ENCODE data around the gene NHS. TPM values are rescaled to one million over a fixed set of nuclear protein-coding genes. Genes with fewer than 3 reads are reported as not detected.

The NHS gene
- total RNA-seq, 3 donors from 2014 or later = 8.5 to 11.2 (median 8.8) TPM

- DNase-seq (ENCODE audit: low spot score in 2 of 2) = no peak
- no peaks in the 10 kb centered on the region for H3K4me1 ChIP-seq
- H3K9me3 ChIP-seq = no peaks in the 10 kb centered on the region
- H3K27ac ChIP-seq = no peak overlapping the region
- intact Hi-C loops (cut with DNase I; ENCODE audit: low total_unique reads) = loop anchor here (5.0 kb wide), 1 partner anchor 765 kb away; no protein-coding TSS in a partner anchor
- TF ChIP-seq CTCF (IDR thresholded peaks at IDR 0.05) (no peak), POLR2AphosphoS5 (IDR thresholded peaks at IDR 0.05) (no peak), POLR2A (IDR thresholded peaks at IDR 0.05) (no peak)
- no peak overlapping the region for H3K4me3 ChIP-seq
- H3K27me3 ChIP-seq = peaks cover 0 to 20% of the 10 kb centered on the region in 2 donors
- no peaks in the 10 kb centered on the region for H3K36me3 ChIP-seq
Observed at GRCh38 chrX:17587366-17587765, 212.4 kb downstream of the NHS start.

GRCh38 chrX:17588303-17588702 is 213.3 kb downstream of the NHS start:
- TF ChIP-seq POLR2AphosphoS5 (IDR thresholded peaks at IDR 0.05) (no peak), POLR2A (IDR thresholded peaks at IDR 0.05) (no peak), CTCF (IDR thresholded peaks at IDR 0.05) (no peak)
- Histone ChIP-seq H3K9me3 (no peaks in the 10 kb centered on the region), H3K4me1 (no peaks in the 10 kb centered on the region), H3K4me3 (no peak overlapping the region), H3K27ac (no peak overlapping the region), H3K27me3 (peaks cover 0 to 19% of the 10 kb centered on the region in 2 donors), H3K36me3 (no peaks in the 10 kb centered on the region)
- intact Hi-C loops (cut with DNase I; ENCODE audit: low total_unique reads) = loop anchor here (5.0 kb wide), 1 partner anchor 766 kb away; no protein-coding TSS in a partner anchor
- no peak for DNase-seq (ENCODE audit: low spot score in 2 of 2)

- TF ChIP-seq POLR2AphosphoS5 (IDR thresholded peaks at IDR 0.05) (peak in 1 of 3 donors; percentile 27), CTCF (IDR thresholded peaks at IDR 0.05) (peak; percentile 29 to 66 (median 61)), POLR2A (IDR thresholded peaks at IDR 0.05) (no peak)
- peak overlapping the region in 1 of 3 donors; percentile 20 for H3K4me3 ChIP-seq
- intact Hi-C loops (cut with DNase I; ENCODE audit: low total_unique reads) = no loop called here
- H3K9me3 ChIP-seq = no peaks in the 10 kb centered on the region
- peak in 1 of 2 donors; percentile 40 for DNase-seq (ENCODE audit: low spot score in 2 of 2)
- H3K27ac ChIP-seq = peak overlapping the region in 1 of 2 donors; percentile 35
- no peaks in the 10 kb centered on the region for H3K4me1 ChIP-seq
- peaks cover 0 to 17% of the 10 kb centered on the region in 2 donors for H3K27me3 ChIP-seq
- H3K36me3 ChIP-seq = no peaks in the 10 kb centered on the region
Observed at GRCh38 chrX:17590892-17591740, 216.1 kb downstream of the NHS start.

GRCh38 chrX:17591741-17592110 is 216.7 kb downstream of the NHS start:
- TF ChIP-seq CTCF (IDR thresholded peaks at IDR 0.05) (no peak), POLR2A (IDR thresholded peaks at IDR 0.05) (no peak), POLR2AphosphoS5 (IDR thresholded peaks at IDR 0.05) (no peak)
- no peaks in the 10 kb centered on the region for H3K9me3 ChIP-seq
- H3K27me3 ChIP-seq = peaks cover 0 to 17% of the 10 kb centered on the region in 2 donors
- no peaks in the 10 kb centered on the region for H3K36me3 ChIP-seq
- intact Hi-C loops (cut with DNase I; ENCODE audit: low total_unique reads) = no loop called here
- no peaks in the 10 kb centered on the region for H3K4me1 ChIP-seq
- peak overlapping the region in 1 of 2 donors; percentile 35 for H3K27ac ChIP-seq
- H3K4me3 ChIP-seq = peak overlapping the region in 1 of 3 donors; percentile 20
- no peak for DNase-seq (ENCODE audit: low spot score in 2 of 2)

GRCh38 chrX:17592117-17592516 is 217.1 kb downstream of the NHS start:
- TF ChIP-seq POLR2AphosphoS5 (IDR thresholded peaks at IDR 0.05) (no peak), POLR2A (IDR thresholded peaks at IDR 0.05) (no peak), CTCF (IDR thresholded peaks at IDR 0.05) (no peak)
- DNase-seq (ENCODE audit: low spot score in 2 of 2) = no peak
- no peaks in the 10 kb centered on the region for H3K9me3 ChIP-seq
- H3K4me1 ChIP-seq = no peaks in the 10 kb centered on the region
- peak overlapping the region in 1 of 2 donors; percentile 35 for H3K27ac ChIP-seq
- H3K27me3 ChIP-seq = peaks cover 0 to 17% of the 10 kb centered on the region in 2 donors
- H3K36me3 ChIP-seq = no peaks in the 10 kb centered on the region
- H3K4me3 ChIP-seq = no peak overlapping the region
- intact Hi-C loops (cut with DNase I; ENCODE audit: low total_unique reads) = no loop called here
